Measurements from ENCODE around the gene ARID5B. TPM values are rescaled to one million over a fixed set of nuclear protein-coding genes. Genes with fewer than 3 reads are reported as not detected.
A peak's percentile ranks its signal among the peaks of the same experiment; 100 is the strongest.

The ARID5B gene
- total and polyA plus RNA-seq, 2 donors (not counting 1 experiment from before 2014, with no cell fraction given): 118 to 145 TPM

DNA sequence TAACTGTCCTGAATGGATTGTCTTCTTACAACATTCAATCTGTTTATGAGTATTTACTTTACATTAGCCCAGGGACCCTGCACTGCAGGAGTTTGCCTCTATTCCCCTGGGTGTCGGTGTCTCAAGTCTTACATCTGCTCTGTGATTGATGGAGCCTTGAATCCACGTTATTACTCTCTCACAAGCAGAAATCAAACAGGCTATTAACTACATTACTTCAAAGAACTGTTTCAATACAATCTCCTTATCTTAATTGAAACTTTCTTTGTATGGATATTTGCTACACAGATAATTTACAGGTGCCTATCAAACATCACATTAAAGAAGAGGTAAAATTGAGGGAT lies 3.1 kb upstream of the ARID5B start:
- peak overlapping the region; percentile 15 for H2AFZ ChIP-seq (ENCODE audit: low read length)
- no peaks in the 10 kb centered on the region for H3K36me3 ChIP-seq (ENCODE audit: control insufficient read depth, insufficient read depth, low read length)
- no peak for DNase-seq (ENCODE audit: low read depth in 2 of 2)
- H3K4me2 ChIP-seq (ENCODE audit: extremely low read depth, insufficient read depth, low read length): peak overlapping the region; percentile 1
- TF ChIP-seq, protein P1, sequence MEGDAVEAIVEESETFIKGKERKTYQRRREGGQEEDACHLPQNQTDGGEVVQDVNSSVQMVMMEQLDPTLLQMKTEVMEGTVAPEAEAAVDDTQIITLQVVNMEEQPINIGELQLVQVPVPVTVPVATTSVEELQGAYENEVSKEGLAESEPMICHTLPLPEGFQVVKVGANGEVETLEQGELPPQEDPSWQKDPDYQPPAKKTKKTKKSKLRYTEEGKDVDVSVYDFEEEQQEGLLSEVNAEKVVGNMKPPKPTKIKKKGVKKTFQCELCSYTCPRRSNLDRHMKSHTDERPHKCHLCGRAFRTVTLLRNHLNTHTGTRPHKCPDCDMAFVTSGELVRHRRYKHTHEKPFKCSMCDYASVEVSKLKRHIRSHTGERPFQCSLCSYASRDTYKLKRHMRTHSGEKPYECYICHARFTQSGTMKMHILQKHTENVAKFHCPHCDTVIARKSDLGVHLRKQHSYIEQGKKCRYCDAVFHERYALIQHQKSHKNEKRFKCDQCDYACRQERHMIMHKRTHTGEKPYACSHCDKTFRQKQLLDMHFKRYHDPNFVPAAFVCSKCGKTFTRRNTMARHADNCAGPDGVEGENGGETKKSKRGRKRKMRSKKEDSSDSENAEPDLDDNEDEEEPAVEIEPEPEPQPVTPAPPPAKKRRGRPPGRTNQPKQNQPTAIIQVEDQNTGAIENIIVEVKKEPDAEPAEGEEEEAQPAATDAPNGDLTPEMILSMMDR (conservative IDR thresholded peaks at IDR 0.05 in 1 of 2, IDR thresholded peaks at IDR 0.05 in 1 of 2; ENCODE audit: low read depth in 1 of 2, low read length in 2 of 2): no peak
- no peak for TF ChIP-seq EZH2 (IDR thresholded peaks at IDR 0.05; ENCODE audit: low read length, missing control alignments)
- H3K9me3 ChIP-seq (ENCODE audit: control insufficient read depth, insufficient read depth, low read depth, low read length): no peaks in the 10 kb centered on the region
- peaks cover 19% of the 10 kb centered on the region for H3K79me2 ChIP-seq (ENCODE audit: control insufficient read depth, insufficient read depth, low read length)
- H4K20me1 ChIP-seq (ENCODE audit: control insufficient read depth, extremely low read depth, insufficient read depth, low read length): no peaks in the 10 kb centered on the region
- no peak overlapping the region for H3K4me3 ChIP-seq (replicated peaks in 1 of 4; ENCODE audit: control extremely low read depth in 1 of 4, insufficient read depth in 1 of 4, low read depth in 3 of 4, low read length in 4 of 4)
- peaks cover 12% of the 10 kb centered on the region for H3K4me1 ChIP-seq (ENCODE audit: control insufficient read depth, extremely low read depth, insufficient read depth, low read length)
- H3K9ac ChIP-seq (ENCODE audit: insufficient read depth, low read length): no peak overlapping the region
- no peaks in the 10 kb centered on the region for H3K27me3 ChIP-seq (ENCODE audit: control insufficient read depth, insufficient read depth, low read length)
- H3K27ac ChIP-seq (ENCODE audit: insufficient read depth, low read length): no peak overlapping the region

DNA sequence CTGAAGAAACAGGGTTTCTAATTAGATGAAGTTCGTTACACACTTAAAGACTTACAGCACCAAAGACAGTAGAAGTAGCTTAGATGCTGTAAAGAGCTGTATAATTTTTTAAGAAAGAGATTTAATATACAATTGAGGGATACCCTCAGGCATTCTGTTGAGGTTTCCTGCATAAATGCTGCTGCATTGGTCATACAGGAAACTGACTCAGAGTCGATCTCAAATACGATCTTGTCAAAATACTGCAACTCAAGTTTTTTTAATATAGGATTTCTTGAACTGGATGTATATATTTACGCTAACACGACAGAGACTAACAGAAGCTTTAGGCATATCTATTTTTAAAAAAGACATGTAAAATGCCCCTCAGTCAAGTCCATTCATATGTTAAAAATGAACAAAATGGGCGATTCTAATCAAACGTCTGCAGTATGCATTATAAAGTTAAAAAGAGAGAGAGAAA lies 2.4 kb upstream of the ARID5B start:
- no peak overlapping the region for H3K9ac ChIP-seq (ENCODE audit: insufficient read depth, low read length)
- no peak overlapping the region for H2AFZ ChIP-seq (ENCODE audit: low read length)
- H3K27me3 ChIP-seq (ENCODE audit: control insufficient read depth, insufficient read depth, low read length): no peaks in the 10 kb centered on the region
- H3K4me3 ChIP-seq (replicated peaks in 1 of 4; ENCODE audit: control extremely low read depth in 1 of 4, insufficient read depth in 1 of 4, low read depth in 3 of 4, low read length in 4 of 4): peak overlapping the region in 2 of 4 experiments; percentile 57 to 99
- DNase-seq (ENCODE audit: low read depth in 2 of 2): peak; percentile 61 to 78
- peak overlapping the region; percentile 79 for H3K4me2 ChIP-seq (ENCODE audit: extremely low read depth, insufficient read depth, low read length)
- H4K20me1 ChIP-seq (ENCODE audit: control insufficient read depth, extremely low read depth, insufficient read depth, low read length): no peaks in the 10 kb centered on the region
- no peaks in the 10 kb centered on the region for H3K36me3 ChIP-seq (ENCODE audit: control insufficient read depth, insufficient read depth, low read length)
- H3K4me1 ChIP-seq (ENCODE audit: control insufficient read depth, extremely low read depth, insufficient read depth, low read length): peaks cover 12% of the 10 kb centered on the region
- H3K27ac ChIP-seq (ENCODE audit: insufficient read depth, low read length): peak overlapping the region; percentile 86
- peaks cover 25% of the 10 kb centered on the region for H3K79me2 ChIP-seq (ENCODE audit: control insufficient read depth, insufficient read depth, low read length)
- TF ChIP-seq EZH2 (IDR thresholded peaks at IDR 0.05; ENCODE audit: low read length, missing control alignments): no peak
- TF ChIP-seq, protein P1 (conservative IDR thresholded peaks at IDR 0.05 in 1 of 2, IDR thresholded peaks at IDR 0.05 in 1 of 2; ENCODE audit: low read depth in 1 of 2, low read length in 2 of 2): no peak
- H3K9me3 ChIP-seq (ENCODE audit: control insufficient read depth, insufficient read depth, low read depth, low read length): no peaks in the 10 kb centered on the region

DNA sequence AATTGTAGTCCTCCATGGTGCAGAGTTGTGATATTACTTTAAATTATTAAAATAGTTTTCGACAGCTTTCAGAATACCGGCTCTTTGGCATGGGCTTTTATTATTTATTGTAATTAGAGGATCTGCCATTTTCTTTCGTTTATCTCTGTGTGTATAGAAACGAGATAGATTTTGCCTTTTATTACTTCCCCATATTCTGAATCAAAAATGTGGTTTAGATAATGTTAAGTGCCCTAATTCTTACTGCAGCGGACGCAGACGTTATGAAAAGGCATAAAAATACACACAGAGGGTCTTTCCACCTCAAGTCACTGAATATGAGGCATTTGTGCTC lies 1.9 kb upstream of the ARID5B start:
- H3K9me3 ChIP-seq (ENCODE audit: control insufficient read depth, insufficient read depth, low read depth, low read length): no peaks in the 10 kb centered on the region
- DNase-seq (ENCODE audit: low read depth in 2 of 2): no peak

More for the DNA sequence above, 1.9 kb upstream of the ARID5B start:
- H3K4me3 ChIP-seq (replicated peaks in 1 of 4; ENCODE audit: control extremely low read depth in 1 of 4, insufficient read depth in 1 of 4, low read depth in 3 of 4, low read length in 4 of 4): peak overlapping the region; percentile 41 to 99 (median 74)
- H3K4me2 ChIP-seq (ENCODE audit: extremely low read depth, insufficient read depth, low read length): peak overlapping the region; percentile 79
- H3K9ac ChIP-seq (ENCODE audit: insufficient read depth, low read length): peak overlapping the region; percentile 40
- TF ChIP-seq EZH2 (IDR thresholded peaks at IDR 0.05; ENCODE audit: low read length, missing control alignments): no peak
- TF ChIP-seq, protein P1 (conservative IDR thresholded peaks at IDR 0.05 in 1 of 2, IDR thresholded peaks at IDR 0.05 in 1 of 2; ENCODE audit: low read depth in 1 of 2, low read length in 2 of 2): no peak
- peak overlapping the region; percentile 86 for H3K27ac ChIP-seq (ENCODE audit: insufficient read depth, low read length)
- H2AFZ ChIP-seq (ENCODE audit: low read length): peak overlapping the region; percentile 31
- H3K4me1 ChIP-seq (ENCODE audit: control insufficient read depth, extremely low read depth, insufficient read depth, low read length): peaks cover 12% of the 10 kb centered on the region
- H4K20me1 ChIP-seq (ENCODE audit: control insufficient read depth, extremely low read depth, insufficient read depth, low read length): no peaks in the 10 kb centered on the region
- H3K36me3 ChIP-seq (ENCODE audit: control insufficient read depth, insufficient read depth, low read length): no peaks in the 10 kb centered on the region
- H3K79me2 ChIP-seq (ENCODE audit: control insufficient read depth, insufficient read depth, low read length): peaks cover 30% of the 10 kb centered on the region
- H3K27me3 ChIP-seq (ENCODE audit: control insufficient read depth, insufficient read depth, low read length): no peaks in the 10 kb centered on the region

Data from fibroblast of lung (primary cell).